HepG2 (cell line): Measurements from ENCODE around the gene ING1. TPM values are rescaled to one million over a fixed set of nuclear protein-coding genes. Genes with fewer than 3 reads are reported as not detected.

Experiments
- CENPT ChIP-seq: sonication (generic); formaldehyde crosslinking; IDR thresholded peaks from 2 replicates; pipeline ENCODE4 v1.8.0; 2022; ENCODE audit warnings: low read depth, mild to moderate bottlenecking, moderate library complexity, missing genetic modification reagents
- E2F2 ChIP-seq: sonication (generic); formaldehyde crosslinking; IDR thresholded peaks from 2 replicates; pipeline ENCODE4 v1.4.0; 2020; ENCODE audit warnings: missing genetic modification reagents, borderline replicate concordance
- FOXM1 ChIP-seq: sonication (generic); formaldehyde crosslinking; IDR thresholded peaks from 2 replicates; pipeline ENCODE4 v1.5.0; 2020; ENCODE audit warnings: missing genetic modification reagents
- HMGA1 ChIP-seq: sonication (generic); formaldehyde crosslinking; conservative IDR thresholded peaks from 2 replicates; pipeline ENCODE4 v1.4.0; 2020; ENCODE audit warnings: missing genetic modification reagents
- KLF15 ChIP-seq: sonication (generic); formaldehyde crosslinking; IDR thresholded peaks from 2 replicates; pipeline ENCODE4 v1.8.1; 2023; ENCODE audit warnings: borderline replicate concordance, mild to moderate bottlenecking, inconsistent platforms, missing genetic modification reagents, mixed read lengths
- LCORL ChIP-seq, 2 experiments: fragments of 450-650 bp in 1 of 2; sonication (generic) in 1 of 2; formaldehyde crosslinking in 1 of 2; IDR thresholded peaks; 2 replicates each; pipeline versions ENCODE4 v1.5.0 to v1.6.1; 2017 to 2020; ENCODE audit warnings: antibody characterized with exemption in 1 of 2, missing genetic modification reagents in 1 of 2
- SRF ChIP-seq: IDR thresholded peaks from 2 replicates; pipeline ENCODE4 v1.6.1; 2011; ENCODE audit warnings: mild to moderate bottlenecking, low read depth, low read length, moderate library complexity
- STAG1 ChIP-seq: sonication (generic); formaldehyde crosslinking; IDR thresholded peaks from 2 replicates; pipeline ENCODE4 v1.4.0; 2020; ENCODE audit warnings: missing genetic modification reagents
- ZFP41 ChIP-seq: sonication (generic); formaldehyde crosslinking; IDR thresholded peaks from 2 replicates; pipeline ENCODE4 v1.4.0; 2020; ENCODE audit warnings: mild to moderate bottlenecking, missing genetic modification reagents, borderline replicate concordance
- ZNF253 ChIP-seq: sonication (generic); formaldehyde crosslinking; IDR thresholded peaks from 2 replicates; pipeline ENCODE4 v1.8.0; 2022; ENCODE audit warnings: mild to moderate bottlenecking, missing genetic modification reagents, borderline replicate concordance
- ZNF367 ChIP-seq: sonication (generic); formaldehyde crosslinking; IDR thresholded peaks from 2 replicates; pipeline ENCODE4 v1.4.0; 2020; ENCODE audit warnings: missing genetic modification reagents, borderline replicate concordance
- ZNF383 ChIP-seq: sonication (generic); formaldehyde crosslinking; IDR thresholded peaks from 2 replicates; pipeline ENCODE4 v1.4.0; 2020; ENCODE audit warnings: missing genetic modification reagents, mild to moderate bottlenecking, borderline replicate concordance
- ZNF460 ChIP-seq: sonication (generic); formaldehyde crosslinking; IDR thresholded peaks from 2 replicates; pipeline ENCODE4 v1.5.1; 2020; ENCODE audit warnings: missing genetic modification reagents, mild to moderate bottlenecking, borderline replicate concordance
- ZNF543 ChIP-seq: sonication (generic); formaldehyde crosslinking; IDR thresholded peaks from 2 replicates; pipeline ENCODE4 v1.4.0; 2020; ENCODE audit warnings: mild to moderate bottlenecking, missing genetic modification reagents
- ZNF7 ChIP-seq: IDR thresholded peaks from 2 replicates; pipeline ENCODE4 v1.6.1; 2016; ENCODE audit warnings: missing biosample characterization, missing genetic modification reagents
- ZNF776 ChIP-seq: sonication (generic); formaldehyde crosslinking; IDR thresholded peaks from 2 replicates; pipeline ENCODE4 v1.4.0; 2020; ENCODE audit warnings: mild to moderate bottlenecking, missing genetic modification reagents
- ZSCAN21 ChIP-seq: sonication (generic); formaldehyde crosslinking; IDR thresholded peaks from 2 replicates; pipeline ENCODE4 v1.8.0; 2022; ENCODE audit warnings: mild to moderate bottlenecking, missing genetic modification reagents, moderate library complexity, borderline replicate concordance
- ZSCAN29 ChIP-seq: sonication (generic); formaldehyde crosslinking; conservative IDR thresholded peaks from 2 replicates; pipeline ENCODE4 v1.4.0; 2020; ENCODE audit warnings: mild to moderate bottlenecking, missing genetic modification reagents
- polyA plus RNA-seq, 8 experiments: library from polyadenylated mRNA; depleted of rRNA in 3 of 8; stranded (reverse) in 7 of 8; unstranded in 1 of 8; fragments of >200 nt; fragmentation: Illumina TruSeq in 4 of 8; extraction: Trizol in 4 of 8; gene quantifications; 2 replicates each; pipeline versions ENCODE4 v1.2.1 to v1.2.3, GENCODE V29; 2011 to 2016; ENCODE audit warnings: low read depth in 4 of 8, missing spikeins in 1 of 8, mixed read lengths in 1 of 8; ENCODE audit not compliant: insufficient read depth in 1 of 8
- total RNA-seq, 5 experiments: library from RNA; depleted of rRNA; stranded (reverse); fragments of >200 nt; fragmentation: Illumina TruSeq; extraction: Trizol; gene quantifications; 2 replicates each; pipeline ENCODE4 v1.2.3, GENCODE V29; 2016; ENCODE audit warnings: low read depth in 1 of 5
- TF ChIP-seq, protein P1 (sequence below), 2 experiments: fragments of 450-650 bp in 1 of 2; sonication (generic) in 1 of 2; formaldehyde crosslinking; IDR thresholded peaks; 2 replicates each; pipeline versions ENCODE4 v1.5.0 to v1.8.0; 2020 to 2022; ENCODE audit warnings: mild to moderate bottlenecking in 1 of 2, missing genetic modification reagents in 1 of 2
- TF ChIP-seq, protein P2 (sequence below): sonication (generic); formaldehyde crosslinking; conservative IDR thresholded peaks from 2 replicates; pipeline ENCODE4 v1.4.0; 2020; ENCODE audit warnings: missing genetic modification reagents
- TF ChIP-seq, protein P3 (sequence below): sonication (generic); formaldehyde crosslinking; IDR thresholded peaks from 2 replicates; pipeline ENCODE4 v1.5.0; 2020; ENCODE audit warnings: missing genetic modification reagents, mild to moderate bottlenecking, borderline replicate concordance
- TF ChIP-seq, protein P4 (sequence below): IDR thresholded peaks from 2 replicates; pipeline ENCODE4 v1.6.1; 2016; ENCODE audit warnings: mild to moderate bottlenecking

The ING1 gene
- total and polyA plus RNA-seq, 2 of the 13 experiments (the other 11 are each of a cell fraction or from before 2014, with no cell fraction given): 8.1 to 16.1 TPM

- TF ChIP-seq, protein P1, sequence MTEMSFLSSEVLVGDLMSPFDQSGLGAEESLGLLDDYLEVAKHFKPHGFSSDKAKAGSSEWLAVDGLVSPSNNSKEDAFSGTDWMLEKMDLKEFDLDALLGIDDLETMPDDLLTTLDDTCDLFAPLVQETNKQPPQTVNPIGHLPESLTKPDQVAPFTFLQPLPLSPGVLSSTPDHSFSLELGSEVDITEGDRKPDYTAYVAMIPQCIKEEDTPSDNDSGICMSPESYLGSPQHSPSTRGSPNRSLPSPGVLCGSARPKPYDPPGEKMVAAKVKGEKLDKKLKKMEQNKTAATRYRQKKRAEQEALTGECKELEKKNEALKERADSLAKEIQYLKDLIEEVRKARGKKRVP (CRISPR knock-in tag; IDR thresholded peaks at IDR 0.05): peak in 1 of 2 experiments; percentile 50; a peak in 1 of 4 replicates
- TF ChIP-seq FOXM1 (CRISPR knock-in tag): no peak
- TF ChIP-seq ZNF776 (CRISPR knock-in tag): no peak
- TF ChIP-seq HMGA1 (CRISPR knock-in tag): no peak
- TF ChIP-seq SRF: no peak
- no peak for TF ChIP-seq ZNF383
- 0 out of 2 replicates have a peak, but pooled peaks have one; percentile 47 for TF ChIP-seq E2F2 (CRISPR knock-in tag)
- no peak for TF ChIP-seq CENPT (CRISPR knock-in tag)
- TF ChIP-seq ZSCAN29 (CRISPR knock-in tag): no peak
- TF ChIP-seq, protein P2, sequence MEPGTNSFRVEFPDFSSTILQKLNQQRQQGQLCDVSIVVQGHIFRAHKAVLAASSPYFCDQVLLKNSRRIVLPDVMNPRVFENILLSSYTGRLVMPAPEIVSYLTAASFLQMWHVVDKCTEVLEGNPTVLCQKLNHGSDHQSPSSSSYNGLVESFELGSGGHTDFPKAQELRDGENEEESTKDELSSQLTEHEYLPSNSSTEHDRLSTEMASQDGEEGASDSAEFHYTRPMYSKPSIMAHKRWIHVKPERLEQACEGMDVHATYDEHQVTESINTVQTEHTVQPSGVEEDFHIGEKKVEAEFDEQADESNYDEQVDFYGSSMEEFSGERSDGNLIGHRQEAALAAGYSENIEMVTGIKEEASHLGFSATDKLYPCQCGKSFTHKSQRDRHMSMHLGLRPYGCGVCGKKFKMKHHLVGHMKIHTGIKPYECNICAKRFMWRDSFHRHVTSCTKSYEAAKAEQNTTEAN (CRISPR knock-in tag): no peak
- no peak for TF ChIP-seq KLF15 (CRISPR knock-in tag)
- no peak for TF ChIP-seq ZNF460 (CRISPR knock-in tag)
- TF ChIP-seq ZSCAN21 (CRISPR knock-in tag): peak; percentile 22; the same call in 1 of the 2 replicates
- TF ChIP-seq, protein P3, sequence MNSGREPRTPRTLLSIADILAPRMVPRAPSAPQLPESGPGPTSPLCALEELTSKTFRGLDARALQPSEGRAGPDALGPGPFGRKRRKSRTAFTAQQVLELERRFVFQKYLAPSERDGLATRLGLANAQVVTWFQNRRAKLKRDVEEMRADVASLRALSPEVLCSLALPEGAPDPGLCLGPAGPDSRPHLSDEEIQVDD (CRISPR knock-in tag): no peak
- peak; percentile 12; the same call in 1 of the 2 replicates for TF ChIP-seq STAG1 (CRISPR knock-in tag)
- TF ChIP-seq ZNF543: no peak
- TF ChIP-seq LCORL (IDR thresholded peaks at IDR 0.05): no peak
- no peak for TF ChIP-seq LCORL (CRISPR knock-in tag; IDR thresholded peaks at IDR 0.05)
- TF ChIP-seq, protein P4, sequence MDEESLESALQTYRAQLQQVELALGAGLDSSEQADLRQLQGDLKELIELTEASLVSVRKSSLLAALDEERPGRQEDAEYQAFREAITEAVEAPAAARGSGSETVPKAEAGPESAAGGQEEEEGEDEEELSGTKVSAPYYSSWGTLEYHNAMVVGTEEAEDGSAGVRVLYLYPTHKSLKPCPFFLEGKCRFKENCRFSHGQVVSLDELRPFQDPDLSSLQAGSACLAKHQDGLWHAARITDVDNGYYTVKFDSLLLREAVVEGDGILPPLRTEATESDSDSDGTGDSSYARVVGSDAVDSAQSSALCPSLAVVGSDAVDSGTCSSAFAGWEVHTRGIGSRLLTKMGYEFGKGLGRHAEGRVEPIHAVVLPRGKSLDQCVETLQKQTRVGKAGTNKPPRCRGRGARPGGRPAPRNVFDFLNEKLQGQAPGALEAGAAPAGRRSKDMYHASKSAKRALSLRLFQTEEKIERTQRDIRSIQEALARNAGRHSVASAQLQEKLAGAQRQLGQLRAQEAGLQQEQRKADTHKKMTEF (CRISPR knock-in tag): peak; percentile 41
- no peak for TF ChIP-seq ZNF253 (CRISPR knock-in tag)
- TF ChIP-seq ZNF7 (CRISPR knock-in tag): no peak
- no peak for TF ChIP-seq ZFP41
- TF ChIP-seq ZNF367 (CRISPR knock-in tag): no peak
These were observed 1.4 kb downstream of the ING1 start (continued) for GRCh38 chr13:110714797-110715394.
